Measurements from ENCODE around the gene INHBC.
"Not testable (repeated sequence)": the region's sequence is repeated elsewhere in the genome, so short reads cannot be mapped to it uniquely, and the experiment has no call there.

Gene INHBC

DNA sequence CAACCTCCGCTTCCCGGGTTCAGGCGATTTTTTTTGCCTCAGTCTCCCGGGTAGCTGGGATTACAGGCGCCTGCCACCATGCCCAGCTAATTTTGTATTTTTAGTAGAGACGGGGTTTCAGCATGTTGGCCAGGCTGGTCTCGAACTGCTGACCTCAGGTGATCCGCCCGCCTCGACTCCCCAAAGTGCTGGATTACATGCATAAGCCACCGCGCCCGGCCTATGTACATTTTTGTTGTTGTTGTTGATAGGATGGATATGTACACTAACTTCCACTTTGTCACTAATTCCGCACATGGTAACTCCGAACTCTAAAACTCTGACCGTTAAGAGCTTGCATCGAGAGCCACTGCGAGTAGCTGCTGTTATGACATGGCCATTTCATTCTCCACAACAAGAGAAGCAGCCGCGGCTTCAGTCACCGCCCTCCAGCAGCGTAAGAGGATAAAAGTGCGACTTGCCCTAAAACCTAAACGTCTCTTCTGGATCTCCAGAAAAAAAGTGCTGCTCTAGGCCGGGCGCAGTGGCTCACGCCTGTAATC, 52.5 kb downstream of the INHBC start:
- DNase-seq (ENCODE audit: low spot score): no peak

DNA sequence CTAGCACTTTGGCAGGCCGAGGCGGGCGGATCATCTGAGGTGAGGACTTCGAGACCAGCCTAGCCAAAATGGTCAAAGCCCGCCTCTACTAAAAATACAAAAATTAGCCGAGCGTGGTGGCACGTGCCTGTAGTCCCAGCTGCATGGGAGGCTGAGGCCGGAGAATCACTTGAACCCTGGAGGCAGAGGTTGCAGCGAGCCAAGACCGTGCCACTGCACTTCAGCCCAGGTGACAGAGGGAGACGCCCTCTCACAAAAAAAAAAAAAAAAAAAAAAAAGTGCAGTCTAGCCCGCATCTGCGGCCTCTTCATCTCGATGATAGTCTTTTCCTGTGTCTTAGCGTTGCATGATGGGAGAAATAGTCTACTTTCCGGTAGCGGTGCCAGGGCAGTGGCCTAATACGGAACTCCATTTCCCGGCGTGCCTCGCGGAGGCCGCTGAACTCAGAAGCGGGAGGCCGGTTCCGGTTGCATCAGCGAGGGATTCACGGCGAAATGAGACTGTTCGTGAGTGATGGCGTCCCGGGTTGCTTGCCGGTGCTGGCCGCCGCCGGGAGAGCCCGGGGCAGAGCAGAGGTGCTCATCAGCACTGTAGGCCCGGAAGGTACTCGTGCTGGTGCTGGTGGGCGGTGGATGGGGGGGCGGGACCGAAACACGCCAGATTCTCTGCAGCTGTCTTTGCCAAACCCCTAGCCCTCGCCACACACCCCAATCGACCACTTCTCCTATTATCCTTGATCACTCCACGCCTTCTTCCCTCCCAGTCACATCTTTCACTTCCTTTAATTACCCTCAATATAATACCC, 53.2 kb downstream of the INHBC start, which contains the start of gene MARS1:
MARS1 (plus strand) TSS at position 472 of the 805 bp plus-strand sequence; CDS start at position 495, 23 bp downstream.
- DNase-seq (ENCODE audit: low spot score): peak; percentile 98

DNA sequence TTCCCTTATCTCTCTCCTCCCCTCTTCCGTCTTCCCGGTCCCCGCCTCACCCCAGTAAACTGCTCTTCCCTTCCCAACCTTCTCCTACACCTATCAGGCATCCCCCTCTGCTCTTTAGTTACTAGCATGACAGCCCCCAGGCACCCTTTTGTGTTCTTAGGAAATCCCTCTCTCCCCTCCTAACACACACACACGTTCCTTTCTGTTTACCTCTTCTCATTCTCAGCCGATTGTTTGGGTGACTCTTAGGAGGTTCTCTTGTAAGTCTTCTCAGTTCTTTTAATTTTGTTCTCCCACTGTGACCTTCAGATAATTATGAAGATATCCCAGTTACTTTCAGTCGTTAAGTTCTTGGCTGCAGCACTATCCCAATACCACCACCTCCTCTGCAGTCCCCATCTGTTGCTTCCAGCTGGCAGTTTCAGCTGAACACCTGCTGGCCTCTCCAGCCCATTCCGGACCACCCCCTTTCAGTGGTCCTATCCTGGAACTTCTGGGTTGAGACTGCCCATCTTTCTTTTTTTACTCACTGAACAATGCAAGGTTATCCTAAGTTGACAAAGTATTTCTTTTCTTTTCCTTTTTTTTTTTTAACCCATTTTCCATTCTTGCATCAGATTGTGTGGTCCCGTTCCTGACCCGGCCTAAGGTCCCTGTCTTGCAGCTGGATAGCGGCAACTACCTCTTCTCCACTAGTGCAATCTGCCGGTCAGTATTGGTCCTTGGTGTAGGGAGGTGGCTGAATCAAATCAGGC, 54.0 kb downstream of the INHBC start:
- DNase-seq (ENCODE audit: low spot score): no peak

DNA sequence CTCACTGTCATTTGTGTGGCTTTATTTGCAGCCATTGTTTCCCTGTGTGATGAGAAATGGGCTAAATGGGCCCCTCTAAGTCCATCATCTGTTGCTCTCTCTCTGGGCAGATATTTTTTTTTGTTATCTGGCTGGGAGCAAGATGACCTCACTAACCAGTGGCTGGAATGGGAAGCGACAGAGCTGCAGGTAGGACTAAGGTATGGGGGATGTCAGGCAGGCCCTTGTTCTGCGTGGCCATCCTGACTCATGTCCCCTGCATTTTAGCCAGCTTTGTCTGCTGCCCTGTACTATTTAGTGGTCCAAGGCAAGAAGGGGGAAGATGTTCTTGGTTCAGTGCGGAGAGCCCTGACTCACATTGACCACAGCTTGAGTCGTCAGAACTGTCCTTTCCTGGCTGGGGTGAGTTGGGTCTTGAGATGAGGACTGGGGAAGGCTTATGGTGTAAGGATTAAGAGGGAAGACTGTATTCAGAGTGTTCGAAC, 54.6 kb downstream of the INHBC start:
- no peak for DNase-seq (ENCODE audit: low spot score)

DNA sequence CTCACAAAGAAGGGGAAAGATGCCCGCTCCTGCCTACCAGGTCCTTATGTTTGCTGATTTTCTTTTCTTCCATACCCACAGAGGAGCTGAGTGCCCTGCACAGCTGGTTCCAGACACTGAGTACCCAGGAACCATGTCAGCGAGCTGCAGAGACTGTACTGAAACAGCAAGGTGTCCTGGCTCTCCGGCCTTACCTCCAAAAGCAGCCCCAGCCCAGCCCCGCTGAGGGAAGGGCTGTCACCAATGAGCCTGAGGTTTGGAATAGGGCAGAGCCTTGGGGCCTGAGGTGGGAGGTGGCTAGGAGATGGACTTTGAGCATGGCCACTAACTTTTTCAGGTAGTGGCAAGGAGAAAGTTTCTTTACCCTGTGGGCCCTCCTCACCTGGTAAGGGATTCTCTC, 55.5 kb downstream of the INHBC start:
- no peak for DNase-seq (ENCODE audit: low spot score)

DNA sequence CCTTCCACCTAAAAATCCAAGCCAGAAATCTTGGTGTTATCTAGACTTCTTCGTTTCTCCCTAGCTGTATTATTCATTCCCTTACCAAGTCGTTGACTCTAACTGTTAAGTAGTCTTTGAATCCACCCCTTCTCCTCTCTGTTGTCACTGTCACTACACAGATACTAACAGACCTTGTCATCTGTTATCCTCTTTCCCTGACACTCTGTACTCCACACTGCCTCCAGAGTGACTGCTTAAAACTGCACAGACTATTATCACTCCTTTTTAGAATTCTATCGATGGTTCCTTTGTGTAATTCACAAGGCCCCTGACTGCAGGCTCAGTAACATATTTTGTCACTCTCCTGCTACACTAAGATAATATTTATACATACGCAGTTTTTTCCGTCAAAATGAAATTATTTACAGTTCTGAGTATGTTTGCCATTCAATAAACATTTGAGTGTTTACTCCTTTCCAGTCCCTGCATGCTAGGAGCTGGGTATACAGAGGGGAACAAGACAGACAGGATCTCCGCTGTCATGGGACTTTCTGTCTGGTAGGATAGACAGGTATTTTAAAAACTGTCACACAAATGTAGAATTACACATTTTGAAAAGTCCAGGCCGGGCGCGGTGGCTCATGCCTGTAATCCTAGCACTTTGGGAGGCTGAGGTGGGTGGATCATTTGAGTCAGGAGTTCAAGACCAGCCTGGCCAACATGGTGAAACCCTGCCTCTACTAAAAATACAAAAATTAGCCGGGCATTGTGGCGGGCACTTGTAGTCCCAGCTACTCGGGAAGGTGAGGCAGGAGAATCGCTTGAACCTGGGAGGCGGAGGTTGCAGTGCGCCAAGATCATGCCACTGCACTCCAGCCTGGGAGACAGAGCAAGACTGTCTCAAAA, 57.1 kb downstream of the INHBC start:
- DNase-seq (ENCODE audit: low spot score): no peak

DNA sequence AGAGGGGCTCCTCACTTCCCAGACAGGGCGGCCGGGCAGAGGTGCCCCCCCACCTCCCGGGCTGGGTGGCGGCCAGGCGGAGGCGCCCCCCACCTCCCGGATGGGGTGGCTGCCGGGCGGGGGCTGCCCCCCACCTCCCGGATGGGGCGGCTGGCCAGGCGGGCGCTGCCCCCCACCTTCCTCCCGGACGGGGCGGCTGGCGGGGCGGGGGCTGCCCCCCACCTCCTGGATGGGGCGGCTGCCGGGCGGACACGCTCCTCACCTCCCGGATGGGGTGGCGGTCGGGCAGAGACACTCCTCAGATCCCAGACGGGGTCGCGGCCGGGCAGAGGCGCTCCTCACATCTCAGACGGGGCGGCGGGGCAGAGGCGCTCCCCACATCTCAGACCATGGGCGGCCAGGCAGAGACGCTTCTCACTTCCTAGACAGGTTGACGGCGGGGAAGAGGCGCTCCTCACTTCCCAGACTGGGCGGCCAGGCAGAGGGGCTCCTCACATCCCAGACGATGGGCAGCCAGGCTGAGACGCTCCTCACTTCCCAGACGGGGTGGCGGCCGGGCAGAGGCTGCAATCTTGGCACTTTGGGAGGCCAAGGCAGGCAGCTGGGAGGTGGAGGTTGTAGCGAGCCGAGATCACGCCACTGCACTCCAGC, 60.6 kb downstream of the INHBC start:
- not testable (repeated sequence) for DNase-seq (ENCODE audit: low spot score)

DNA sequence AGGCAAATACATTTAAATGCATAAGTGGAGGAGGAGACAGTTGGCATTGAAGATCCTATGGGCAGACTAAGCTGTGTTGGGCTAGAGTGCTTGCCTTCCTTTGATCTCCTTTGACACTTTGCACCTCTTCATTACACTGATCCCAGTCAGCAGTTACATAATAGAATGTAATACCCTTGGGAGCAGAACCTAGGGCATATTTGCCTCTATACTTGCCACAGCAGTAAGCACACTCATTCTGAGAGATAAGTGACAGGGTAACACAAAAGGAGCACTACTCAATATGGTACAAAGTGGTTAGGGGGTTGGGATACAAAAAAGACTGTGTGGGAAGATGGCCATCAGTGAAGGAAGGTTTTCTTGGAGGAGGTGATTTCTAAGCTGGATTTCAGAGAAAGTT, 62.2 kb downstream of the INHBC start:
- DNase-seq (ENCODE audit: low spot score): no peak

DNA sequence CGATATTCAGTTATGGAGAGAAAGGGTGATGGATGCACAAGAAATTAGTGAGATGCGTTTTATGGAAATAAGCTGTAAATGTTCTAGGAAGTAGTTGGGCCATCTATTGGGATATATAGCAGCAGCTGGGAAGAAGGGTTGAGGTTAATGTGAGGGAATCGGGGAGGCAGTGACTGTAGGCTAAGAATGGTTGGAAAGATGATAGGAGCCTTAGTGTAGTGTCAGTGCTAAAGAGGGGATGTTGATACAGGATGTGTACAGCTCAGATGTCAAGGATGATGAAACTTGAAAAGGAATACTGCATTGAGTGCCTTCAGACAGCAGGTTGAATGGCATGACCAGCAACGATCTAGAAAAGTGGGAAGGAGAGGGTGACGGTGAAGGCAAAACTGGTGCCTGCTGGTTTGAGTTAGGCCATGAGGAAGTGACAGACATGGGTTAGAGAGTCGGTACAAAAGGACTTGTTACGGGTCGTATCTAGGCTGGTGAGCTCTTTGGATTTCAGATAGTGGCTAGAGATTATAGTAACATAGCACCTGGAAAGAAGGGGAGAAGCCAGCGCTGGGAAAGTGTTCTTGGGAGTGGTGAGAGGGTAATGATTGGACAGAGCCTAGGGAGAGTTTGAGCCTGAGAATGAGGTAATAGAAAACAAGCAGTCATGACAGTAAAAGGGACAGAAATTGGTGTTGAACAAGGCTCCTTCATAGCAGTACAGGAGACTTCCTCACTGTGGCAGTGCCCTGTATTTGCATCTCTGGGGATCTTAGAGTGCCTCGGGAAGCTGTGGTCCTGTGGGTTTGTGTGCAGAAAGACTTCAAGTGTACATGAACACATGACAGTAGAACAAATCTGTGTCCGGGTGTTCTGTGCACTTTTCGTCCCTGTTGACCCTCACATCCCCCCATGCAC, 62.9 kb downstream of the INHBC start:
- DNase-seq (ENCODE audit: low spot score): no peak

DNA sequence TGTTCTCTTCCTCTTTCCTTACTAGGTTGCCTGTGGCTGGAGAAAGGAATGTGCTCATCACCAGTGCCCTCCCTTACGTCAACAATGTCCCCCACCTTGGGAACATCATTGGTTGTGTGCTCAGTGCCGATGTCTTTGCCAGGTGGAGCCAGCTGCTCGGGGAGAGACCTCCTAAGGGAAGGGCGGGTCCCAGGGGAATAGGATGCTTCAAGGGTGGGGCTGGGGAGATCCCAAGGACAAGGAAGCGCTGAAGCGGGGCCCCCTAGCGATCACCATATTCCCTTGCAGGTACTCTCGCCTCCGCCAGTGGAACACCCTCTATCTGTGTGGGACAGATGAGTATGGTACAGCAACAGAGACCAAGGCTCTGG, 63.5 kb downstream of the INHBC start:
- no peak for DNase-seq (ENCODE audit: low spot score)

DNA sequence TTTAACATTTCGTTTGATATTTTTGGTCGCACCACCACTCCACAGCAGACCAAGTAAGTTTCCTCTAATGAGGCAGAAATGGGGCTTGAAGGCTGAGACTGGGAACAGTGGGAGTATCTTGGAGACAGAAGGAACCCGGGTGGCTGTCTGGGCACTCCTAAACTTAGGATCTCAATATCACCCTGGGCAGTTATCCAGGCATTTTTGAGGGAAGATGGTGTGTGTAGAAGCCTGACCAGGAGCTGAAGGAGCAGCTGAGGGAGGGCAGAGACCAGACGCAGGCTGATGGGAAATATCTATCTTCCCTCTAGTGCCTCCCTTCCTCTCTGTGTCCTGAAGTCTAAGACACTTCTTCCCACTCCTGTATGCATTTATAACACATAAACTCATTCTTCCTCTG, 64.0 kb downstream of the INHBC start:
- DNase-seq (ENCODE audit: low spot score): no peak

DNA sequence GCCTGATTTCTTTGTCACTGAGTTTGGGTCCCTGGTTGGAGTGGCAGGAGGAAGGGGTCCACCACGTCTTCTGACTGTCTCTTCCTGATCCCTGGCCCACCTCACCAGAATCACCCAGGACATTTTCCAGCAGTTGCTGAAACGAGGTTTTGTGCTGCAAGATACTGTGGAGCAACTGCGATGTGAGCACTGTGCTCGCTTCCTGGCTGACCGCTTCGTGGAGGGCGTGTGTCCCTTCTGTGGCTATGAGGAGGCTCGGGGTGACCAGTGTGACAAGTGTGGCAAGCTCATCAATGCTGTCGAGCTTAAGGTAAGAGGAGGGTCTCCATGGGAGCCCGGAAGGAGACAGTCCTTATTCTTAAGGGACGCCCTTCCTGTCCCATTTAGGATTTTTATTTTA, 65.6 kb downstream of the INHBC start:
- no peak for DNase-seq (ENCODE audit: low spot score)

Small RNA genes within 50 kb of the gene (small RNA-seq; reads per million reads assigned to genes)
- 0 reads per million in 2 experiments for gene RNU6-879P
